SJCRH30 (cell line): ENCODE measurements around the gene SFXN3. TPM values are rescaled to one million over a fixed set of nuclear protein-coding genes. Genes with fewer than 3 reads are reported as not detected.

Experiments
- DNase-seq, 2 experiments: peaks; one replicate each; pipeline ENCODE4 v3.0.0-alpha.2; 2015 to 2020
- H3K27ac ChIP-seq: fragments of 250-450 bp; sonication (Bioruptor Pico); 2 replicates; pipeline ENCODE4 v1.5.1; 2020; ENCODE audit warnings: mild to moderate bottlenecking, moderate library complexity
- H3K27me3 ChIP-seq: fragments of 250-450 bp; sonication (Bioruptor Pico); 2 replicates; pipeline ENCODE4 v1.5.1; 2020; ENCODE audit warnings: mild to moderate bottlenecking, moderate library complexity
- H3K36me3 ChIP-seq: fragments of 250-450 bp; sonication (Bioruptor Pico); 2 replicates; pipeline ENCODE4 v1.5.1; 2020; ENCODE audit warnings: mild to moderate bottlenecking, moderate library complexity
- H3K4me1 ChIP-seq: fragments of 250-450 bp; sonication (Bioruptor Pico); 2 replicates; pipeline ENCODE4 v1.5.1; 2020; ENCODE audit warnings: mild to moderate bottlenecking, moderate library complexity
- H3K4me3 ChIP-seq: fragments of 250-450 bp; sonication (Bioruptor Pico); 2 replicates; pipeline ENCODE4 v1.5.1; 2020; ENCODE audit warnings: mild to moderate bottlenecking, moderate library complexity
- H3K9me3 ChIP-seq: fragments of 250-450 bp; sonication (Bioruptor Pico); replicated peaks from 2 replicates; pipeline ENCODE4 v1.5.1; 2020; ENCODE audit warnings: mild to moderate bottlenecking, moderate library complexity
- total RNA-seq: library from RNA; depleted of rRNA; stranded (reverse); fragments of >200 nt; shearing (Covaris generic); gene quantifications from 2 replicates; pipeline ENCODE4 v1.2.3, GENCODE V29; 2014

The SFXN3 gene
- total RNA-seq, 1 experiment from 2014 or later: 15.3 TPM

DNA sequence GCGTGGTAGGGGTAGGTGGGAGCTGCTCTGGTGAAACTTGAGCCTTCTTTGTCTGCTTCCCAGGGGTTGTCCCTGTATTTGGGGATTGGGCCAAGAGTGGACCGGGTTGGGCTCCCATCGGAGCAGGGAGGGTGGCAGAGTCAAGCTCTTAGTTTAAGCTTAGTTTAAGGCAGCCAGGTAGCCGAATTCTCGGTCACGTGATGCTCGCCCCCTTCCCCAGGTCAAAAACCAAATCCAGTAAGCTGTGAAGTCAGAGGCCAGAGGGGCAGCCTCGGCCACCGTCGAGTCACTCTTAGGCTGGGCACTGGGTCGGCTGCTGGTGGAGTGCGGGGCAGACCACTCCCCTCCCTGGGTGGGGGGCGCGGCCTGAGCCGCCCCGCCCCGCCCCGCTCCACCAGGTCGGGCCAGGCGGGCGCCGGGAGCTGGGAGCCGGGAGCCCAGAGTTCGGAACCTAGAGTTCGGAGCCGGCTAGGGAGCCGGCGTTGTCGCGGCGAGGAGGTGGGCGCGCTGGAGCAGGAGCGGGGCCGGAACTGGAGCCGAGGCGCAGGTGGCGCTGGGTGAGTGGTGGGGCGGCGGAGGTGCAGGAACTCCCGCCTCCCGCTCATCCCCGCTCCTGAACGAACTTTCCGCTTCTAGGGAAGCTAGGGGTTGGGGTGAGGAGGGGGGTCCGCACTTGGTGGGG is 34.2 kb upstream of the SFXN3 start:
- Histone ChIP-seq H3K36me3 (peaks cover 17% of the 10 kb centered on the region), H3K27me3 (no peaks in the 10 kb centered on the region), H3K4me1 (peaks cover 14% of the 10 kb centered on the region), H3K9me3 (no peaks in the 10 kb centered on the region), H3K4me3 (peak overlapping the region; percentile 83), H3K27ac (peak overlapping the region; percentile 99)
- peak; percentile 56 to 69 for DNase-seq

DNA sequence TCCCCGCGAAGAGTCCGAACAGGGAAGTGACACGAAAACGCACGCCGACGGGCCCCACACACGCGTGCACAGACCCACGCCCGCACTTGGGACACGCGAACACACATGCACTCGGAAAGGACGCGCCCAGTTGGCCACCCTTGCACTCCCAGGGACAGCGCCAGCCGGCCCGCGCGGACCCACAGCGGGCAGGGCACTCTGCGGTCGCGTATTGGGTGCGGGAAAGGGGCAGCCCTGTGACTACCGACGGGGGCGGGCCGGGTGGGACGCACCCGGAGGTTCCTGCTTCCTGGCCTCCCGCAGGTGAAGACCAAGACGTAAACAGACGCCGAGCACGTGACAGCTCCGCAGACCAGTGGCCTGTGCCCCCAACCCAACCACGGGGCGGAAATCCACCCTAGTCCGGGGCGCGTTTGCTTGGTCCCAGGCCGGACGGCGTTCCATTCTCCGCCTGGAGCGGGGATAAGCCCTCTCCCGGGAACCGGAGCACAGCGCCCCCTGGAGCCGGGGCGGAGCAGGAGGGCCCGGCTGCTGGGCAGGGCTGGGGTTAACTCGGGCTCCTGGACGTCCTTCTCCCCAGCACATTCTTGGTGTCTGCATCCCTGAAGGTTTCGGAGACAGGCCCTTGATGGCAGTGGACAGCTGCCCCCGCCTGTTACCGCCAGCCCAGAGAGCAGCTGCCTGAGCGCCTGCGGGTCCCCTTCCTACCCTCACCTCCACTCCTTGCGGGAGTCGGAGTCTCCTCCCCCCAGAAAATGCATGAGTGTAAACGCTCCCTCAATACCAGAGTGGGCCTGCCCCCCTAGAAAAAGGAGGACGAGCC is 33.5 kb upstream of the SFXN3 start:
- DNase-seq: peak; percentile 100
- H3K27ac ChIP-seq: peak overlapping the region; percentile 99
- H3K36me3 ChIP-seq: peaks cover 18% of the 10 kb centered on the region
- peak overlapping the region; percentile 83 for H3K4me3 ChIP-seq
- H3K4me1 ChIP-seq: peaks cover 18% of the 10 kb centered on the region
- no peaks in the 10 kb centered on the region for H3K9me3 ChIP-seq
- no peaks in the 10 kb centered on the region for H3K27me3 ChIP-seq

DNA sequence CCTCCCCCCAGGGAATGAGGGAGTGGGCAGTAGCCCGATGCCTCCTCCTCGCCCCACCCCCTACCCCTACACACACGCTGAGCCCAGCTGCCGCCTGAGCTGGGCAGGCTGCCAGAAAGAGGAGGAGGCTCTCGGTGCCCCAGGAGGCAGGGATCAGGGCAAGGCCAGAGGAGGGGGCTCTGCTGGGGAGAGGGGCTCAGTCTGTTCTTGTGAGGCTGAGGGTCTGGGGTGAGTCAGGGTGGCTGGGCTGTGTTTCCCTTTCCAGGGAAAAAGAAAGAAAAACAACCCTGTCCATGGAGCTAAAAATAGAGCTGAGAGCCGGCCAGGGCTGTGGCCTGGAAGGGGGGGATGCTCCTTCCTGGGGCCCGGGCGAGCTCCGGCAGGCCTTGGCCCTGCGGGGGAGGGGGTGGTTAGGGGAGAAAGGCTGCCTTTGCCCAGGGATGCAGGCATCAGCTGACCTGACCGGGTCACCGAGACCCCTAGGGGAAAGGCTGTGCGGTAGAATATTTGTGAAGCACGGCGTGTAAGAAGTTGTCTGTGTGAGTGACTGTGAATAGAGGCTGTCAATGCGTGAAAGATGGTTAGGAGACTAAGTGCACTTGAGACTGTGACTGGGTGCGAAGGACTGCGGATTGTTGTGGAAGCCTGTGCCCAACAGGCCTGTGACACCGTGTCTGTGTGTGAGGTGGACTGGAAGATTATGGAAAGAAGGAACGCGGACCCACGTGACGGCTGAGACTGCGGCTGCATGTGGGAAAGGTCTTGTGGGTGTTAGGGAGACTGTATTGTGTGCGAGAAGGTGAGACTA is 32.6 kb upstream of the SFXN3 start:
- DNase-seq: no peak
- H3K27me3 ChIP-seq: no peaks in the 10 kb centered on the region
- H3K36me3 ChIP-seq: peaks cover 23% of the 10 kb centered on the region
- H3K4me3 ChIP-seq: peak overlapping the region; percentile 83
- peak overlapping the region; percentile 99 for H3K27ac ChIP-seq
- H3K4me1 ChIP-seq: peaks cover 18% of the 10 kb centered on the region
- H3K9me3 ChIP-seq: no peaks in the 10 kb centered on the region

DNA sequence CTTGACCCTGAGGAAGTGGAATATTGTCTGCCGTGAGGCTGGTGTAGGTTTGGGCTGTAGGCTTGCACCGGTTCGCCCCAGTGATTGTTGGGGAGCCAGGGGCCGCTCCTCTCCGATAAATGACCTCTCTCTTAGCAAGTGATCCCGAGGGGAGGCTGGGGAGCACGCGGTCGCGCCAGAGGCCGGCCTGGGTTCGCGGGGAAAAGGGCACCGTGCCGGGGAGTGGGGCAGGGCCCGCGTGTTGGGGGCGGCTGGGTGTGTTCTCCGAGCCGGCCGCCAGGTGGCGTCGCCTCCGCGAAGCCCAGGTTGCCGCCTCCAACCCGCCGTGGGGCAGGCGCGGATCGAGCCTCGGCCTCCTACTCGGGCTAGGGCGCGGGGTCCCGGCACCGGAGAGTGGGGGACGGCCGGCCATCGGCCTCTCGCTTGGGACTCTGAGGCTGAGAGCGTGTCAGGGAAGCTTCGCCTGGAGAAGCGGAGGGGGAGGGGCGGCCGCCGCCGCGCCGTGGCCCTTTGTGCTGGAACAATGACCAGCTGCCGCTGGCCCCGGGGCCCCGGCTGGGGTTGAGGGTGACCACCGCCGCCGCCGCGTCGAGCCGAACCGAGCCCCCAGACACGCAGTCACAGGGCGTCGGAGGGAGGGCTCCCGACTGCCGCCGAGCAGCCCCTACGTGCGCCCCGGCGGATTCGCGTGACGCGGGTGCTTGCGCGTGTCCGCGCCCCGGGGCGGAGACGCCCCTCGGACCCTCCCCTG is 31.9 kb upstream of the SFXN3 start:
- no peaks in the 10 kb centered on the region for H3K9me3 ChIP-seq
- peaks cover 18% of the 10 kb centered on the region for H3K4me1 ChIP-seq
- peak overlapping the region; percentile 99 for H3K27ac ChIP-seq
- peaks cover 24% of the 10 kb centered on the region for H3K36me3 ChIP-seq
- DNase-seq: peak; percentile 90
- peak overlapping the region; percentile 83 for H3K4me3 ChIP-seq
- H3K27me3 ChIP-seq: no peaks in the 10 kb centered on the region

DNA sequence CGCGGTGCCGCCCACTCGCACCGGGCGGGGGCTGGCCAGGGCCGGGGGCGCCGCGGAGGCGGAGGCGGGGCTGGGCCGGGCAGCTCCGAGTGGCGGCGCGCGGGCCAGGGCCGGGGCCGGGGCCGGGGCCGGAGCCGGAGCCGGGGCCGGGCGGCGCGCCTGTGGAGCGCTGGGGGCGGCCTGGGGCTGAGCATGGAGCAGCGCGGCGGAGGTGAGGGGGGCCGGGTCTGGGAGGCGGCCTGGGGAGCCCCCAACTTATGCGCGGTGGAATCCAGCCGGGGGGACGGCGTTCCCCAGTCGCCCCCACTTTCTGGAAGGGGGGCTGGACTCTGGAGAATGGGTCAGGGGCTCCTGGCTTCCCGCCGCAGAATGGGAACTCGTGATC is 31.3 kb upstream of the SFXN3 start, which contains the start of gene LZTS2:
Gene LZTS2 (plus strand): TSS at position 67 of the 385 bp plus-strand sequence. CDS start 2,731 bp downstream, outside the sequence.
- Histone ChIP-seq H3K4me1 (peaks cover 21% of the 10 kb centered on the region), H3K36me3 (peaks cover 25% of the 10 kb centered on the region), H3K4me3 (peak within 1 kb of the TSS; percentile 83), H3K27ac (peak within 1 kb of the TSS; percentile 99), H3K9me3 (no peaks in the 10 kb centered on the region), H3K27me3 (no peaks in the 10 kb centered on the region)
- no peak for DNase-seq

DNA sequence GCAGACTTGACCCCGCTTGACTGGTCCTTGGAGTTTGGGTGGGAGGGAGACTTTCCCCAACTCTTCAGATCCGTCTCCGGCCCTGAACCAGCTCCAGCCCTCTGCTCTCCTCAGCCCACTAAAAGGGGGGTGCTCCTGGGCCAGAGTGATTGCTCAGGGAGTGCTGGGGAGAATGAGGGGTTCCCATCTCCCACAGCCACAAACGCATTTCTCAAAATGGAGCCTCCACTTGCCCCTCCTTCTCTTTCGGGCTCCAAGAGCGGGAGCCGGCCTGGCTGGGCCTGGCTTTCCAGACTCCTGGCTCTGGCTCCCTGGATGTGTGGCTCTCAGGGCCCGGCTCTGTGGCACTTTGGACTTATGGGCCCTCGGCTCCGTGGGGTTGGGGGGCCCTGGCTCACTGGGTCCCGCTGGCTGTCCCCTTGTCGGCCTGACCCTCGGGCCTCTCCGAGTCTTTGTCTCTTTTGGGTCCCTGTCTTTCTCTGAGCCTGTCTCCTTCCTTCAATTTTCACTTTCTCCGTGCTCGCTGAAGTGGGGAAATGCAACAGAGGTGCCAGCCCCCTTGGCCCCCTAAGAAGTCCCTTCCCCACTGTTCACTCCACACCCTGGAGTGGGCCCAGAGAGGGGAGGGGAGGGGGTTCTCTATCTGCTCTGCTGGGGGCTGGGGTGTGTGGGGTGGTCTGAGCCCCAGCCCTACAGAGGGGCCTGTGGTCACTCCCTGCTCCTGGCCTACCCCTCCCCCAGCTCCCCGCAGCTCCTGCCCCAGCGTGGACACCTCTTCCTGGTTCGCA is 30.7 kb upstream of the SFXN3 start:
- Histone ChIP-seq H3K4me1 (peaks cover 26% of the 10 kb centered on the region), H3K27me3 (no peaks in the 10 kb centered on the region), H3K27ac (peak overlapping the region; percentile 99), H3K4me3 (peak overlapping the region; percentile 83), H3K36me3 (peaks cover 31% of the 10 kb centered on the region), H3K9me3 (no peaks in the 10 kb centered on the region)
- peak; percentile 52 to 70 for DNase-seq

DNA sequence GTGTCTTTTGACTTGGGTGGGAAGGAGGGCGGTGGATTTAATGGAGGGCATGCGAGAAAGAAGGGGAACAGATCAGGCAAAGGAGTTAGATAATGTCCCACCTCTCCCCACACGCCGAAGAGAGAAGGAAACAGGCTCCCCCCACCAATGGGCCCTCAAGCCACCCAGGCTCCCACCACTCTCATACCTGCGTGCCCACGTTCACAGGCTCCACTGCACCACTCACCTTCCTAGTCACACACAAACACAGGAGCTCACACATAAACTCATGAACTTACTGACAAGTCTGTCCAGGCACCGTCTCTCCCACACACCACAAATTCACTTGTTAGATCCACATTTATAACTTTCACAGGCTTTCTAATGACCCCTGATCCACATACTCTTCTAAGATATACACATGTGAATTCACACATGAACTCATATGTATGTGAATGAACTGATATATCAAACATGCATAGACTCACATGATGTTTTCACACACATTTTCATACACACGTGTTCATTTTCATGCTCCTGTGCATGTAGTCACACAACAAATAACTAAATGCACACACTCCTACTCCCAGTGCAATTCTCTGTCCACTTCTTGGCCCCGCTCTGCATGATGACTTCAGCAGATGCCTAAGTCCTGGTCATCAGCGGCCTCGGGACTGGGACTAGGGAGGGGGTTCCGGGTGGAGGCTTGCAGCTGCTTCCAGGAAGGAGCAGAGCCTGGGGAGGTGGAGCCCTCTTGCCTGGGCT is 29.9 kb upstream of the SFXN3 start:
- Histone ChIP-seq H3K27me3 (no peaks in the 10 kb centered on the region), H3K27ac (peak overlapping the region; percentile 99), H3K36me3 (peaks cover 39% of the 10 kb centered on the region), H3K4me3 (peak overlapping the region; percentile 83), H3K4me1 (peaks cover 32% of the 10 kb centered on the region), H3K9me3 (no peaks in the 10 kb centered on the region)
- peak; percentile 94 to 95 for DNase-seq

DNA sequence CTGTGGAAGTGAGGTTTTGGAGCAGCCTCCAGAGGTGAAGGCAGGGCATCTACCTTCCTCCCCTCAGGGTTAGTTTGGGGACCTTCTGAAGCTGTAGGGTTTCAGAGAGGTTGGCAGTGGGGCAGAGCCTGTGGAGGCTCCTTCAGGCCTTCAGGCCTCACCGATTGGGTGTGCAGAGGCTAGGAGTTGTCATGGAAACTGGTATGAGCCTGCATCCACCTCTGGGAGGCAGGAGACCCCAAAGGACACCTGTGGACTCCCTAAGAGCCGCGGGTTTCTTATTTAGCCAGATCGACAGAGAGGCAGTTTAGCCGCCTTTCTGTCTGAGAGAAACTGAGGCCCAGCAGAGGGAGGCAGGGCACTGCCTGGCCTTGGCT is 29.4 kb upstream of the SFXN3 start:
- Histone ChIP-seq H3K4me1 (peaks cover 33% of the 10 kb centered on the region), H3K4me3 (peak overlapping the region; percentile 83), H3K36me3 (peaks cover 43% of the 10 kb centered on the region), H3K9me3 (no peaks in the 10 kb centered on the region), H3K27ac (peak overlapping the region; percentile 99), H3K27me3 (no peaks in the 10 kb centered on the region)
- no peak for DNase-seq

DNA sequence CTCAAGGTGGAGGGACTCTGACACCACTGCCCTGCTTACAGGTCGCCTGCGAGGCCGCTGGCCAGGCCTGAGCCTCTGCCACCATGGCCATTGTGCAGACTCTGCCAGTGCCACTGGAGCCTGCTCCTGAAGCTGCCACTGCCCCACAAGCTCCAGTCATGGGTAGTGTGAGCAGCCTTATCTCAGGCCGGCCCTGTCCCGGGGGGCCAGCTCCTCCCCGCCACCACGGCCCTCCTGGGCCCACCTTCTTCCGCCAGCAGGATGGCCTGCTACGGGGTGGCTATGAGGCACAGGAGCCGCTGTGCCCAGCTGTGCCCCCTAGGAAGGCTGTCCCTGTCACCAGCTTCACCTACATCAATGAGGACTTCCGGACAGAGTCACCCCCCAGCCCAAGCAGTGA is 28.6 kb upstream of the SFXN3 start:
- H3K27me3 ChIP-seq: no peaks in the 10 kb centered on the region
- H3K4me3 ChIP-seq: no peak overlapping the region
- peaks cover 44% of the 10 kb centered on the region for H3K36me3 ChIP-seq
- DNase-seq: peak in 1 of 2 experiments; percentile 4
- no peak overlapping the region for H3K27ac ChIP-seq
- H3K9me3 ChIP-seq: no peaks in the 10 kb centered on the region
- H3K4me1 ChIP-seq: peaks cover 40% of the 10 kb centered on the region

DNA sequence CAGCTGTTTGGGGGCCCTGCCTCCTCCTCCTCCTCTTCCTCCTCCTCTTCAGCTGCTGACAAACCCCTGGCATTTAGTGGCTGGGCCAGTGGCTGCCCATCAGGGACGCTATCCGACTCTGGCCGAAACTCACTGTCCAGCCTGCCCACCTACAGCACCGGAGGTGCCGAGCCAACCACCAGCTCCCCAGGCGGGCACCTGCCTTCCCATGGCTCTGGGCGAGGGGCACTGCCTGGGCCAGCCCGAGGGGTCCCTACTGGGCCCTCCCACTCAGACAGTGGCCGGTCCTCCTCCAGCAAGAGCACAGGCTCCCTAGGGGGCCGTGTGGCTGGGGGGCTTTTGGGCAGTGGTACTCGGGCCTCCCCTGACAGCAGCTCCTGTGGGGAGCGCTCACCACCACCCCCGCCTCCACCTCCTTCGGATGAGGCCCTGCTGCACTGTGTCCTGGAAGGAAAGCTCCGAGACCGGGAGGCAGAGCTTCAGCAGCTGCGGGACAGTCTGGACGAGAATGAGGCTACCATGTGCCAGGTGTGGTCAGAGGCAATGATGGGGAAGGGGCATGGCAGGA is 27.3 kb upstream of the SFXN3 start:
- H3K27ac ChIP-seq: no peak overlapping the region
- no peak overlapping the region for H3K4me3 ChIP-seq
- H3K4me1 ChIP-seq: peaks cover 52% of the 10 kb centered on the region
- no peaks in the 10 kb centered on the region for H3K27me3 ChIP-seq
- no peaks in the 10 kb centered on the region for H3K9me3 ChIP-seq
- no peak for DNase-seq
- peaks cover 51% of the 10 kb centered on the region for H3K36me3 ChIP-seq

DNA sequence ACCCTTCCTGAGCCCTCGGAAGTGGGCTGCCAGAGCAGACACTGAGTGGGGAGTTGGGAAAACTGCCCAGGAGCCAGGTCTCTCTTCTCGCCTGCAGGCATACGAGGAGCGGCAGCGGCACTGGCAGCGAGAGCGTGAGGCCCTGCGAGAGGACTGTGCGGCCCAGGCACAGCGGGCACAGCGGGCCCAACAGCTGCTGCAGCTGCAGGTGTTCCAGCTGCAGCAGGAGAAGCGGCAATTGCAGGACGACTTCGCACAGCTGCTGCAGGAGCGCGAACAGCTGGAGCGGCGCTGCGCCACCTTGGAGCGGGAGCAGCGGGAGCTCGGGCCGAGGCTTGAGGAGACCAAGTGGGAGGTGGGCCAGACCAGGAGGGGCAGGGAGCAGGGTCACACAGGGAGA is 25.7 kb upstream of the SFXN3 start:
- H3K36me3 ChIP-seq: peaks cover 51% of the 10 kb centered on the region
- H3K4me1 ChIP-seq: peaks cover 58% of the 10 kb centered on the region
- H3K4me3 ChIP-seq: no peak overlapping the region
- DNase-seq: no peak
- H3K27ac ChIP-seq: no peak overlapping the region
- H3K9me3 ChIP-seq: no peaks in the 10 kb centered on the region
- no peaks in the 10 kb centered on the region for H3K27me3 ChIP-seq

DNA sequence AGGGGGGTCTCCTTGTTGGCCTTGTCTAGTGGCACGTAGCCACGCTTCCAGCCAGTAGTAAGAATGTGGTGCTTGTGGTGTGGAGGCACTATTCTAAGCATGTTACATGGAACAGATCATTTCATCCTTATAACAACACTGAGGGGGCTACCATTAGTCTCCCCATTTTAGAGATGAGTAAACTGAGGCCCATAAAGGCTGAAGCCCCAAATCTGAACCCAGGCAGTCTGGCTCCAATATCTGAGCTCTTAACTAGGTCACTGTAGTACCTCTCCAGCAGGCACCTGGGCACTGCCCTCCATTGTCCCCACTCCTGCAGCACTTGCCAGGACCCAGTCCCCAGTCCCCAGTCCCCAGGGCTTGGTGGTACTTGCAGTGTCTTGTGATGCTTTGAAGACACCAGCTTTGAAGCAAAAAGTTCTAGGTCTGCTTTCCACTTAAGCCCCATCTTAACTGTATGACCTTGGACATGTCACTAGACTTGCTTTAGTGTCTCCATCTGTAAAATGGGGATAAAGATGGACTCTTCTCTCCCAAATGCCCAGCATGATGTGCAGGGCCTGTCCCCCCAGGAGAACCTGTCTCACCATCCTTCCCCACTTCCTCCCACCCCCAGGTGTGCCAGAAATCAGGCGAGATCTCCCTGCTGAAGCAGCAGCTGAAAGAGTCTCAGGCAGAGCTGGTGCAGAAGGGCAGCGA is 25.0 kb upstream of the SFXN3 start:
- no peaks in the 10 kb centered on the region for H3K9me3 ChIP-seq
- no peak for DNase-seq
- peak overlapping the region; percentile 48 for H3K27ac ChIP-seq
- no peak overlapping the region for H3K4me3 ChIP-seq
- H3K4me1 ChIP-seq: peaks cover 57% of the 10 kb centered on the region
- peaks cover 50% of the 10 kb centered on the region for H3K36me3 ChIP-seq
- H3K27me3 ChIP-seq: no peaks in the 10 kb centered on the region
